Measurements from ENCODE around the gene DDX60. TPM values are rescaled to one million over a fixed set of nuclear protein-coding genes. Genes with fewer than 3 reads are reported as not detected.

DDX60 gene
- polyA plus RNA-seq, 1 of the 3 experiments (the other 2 are of a cell fraction), result 2.7 TPM

DNA sequence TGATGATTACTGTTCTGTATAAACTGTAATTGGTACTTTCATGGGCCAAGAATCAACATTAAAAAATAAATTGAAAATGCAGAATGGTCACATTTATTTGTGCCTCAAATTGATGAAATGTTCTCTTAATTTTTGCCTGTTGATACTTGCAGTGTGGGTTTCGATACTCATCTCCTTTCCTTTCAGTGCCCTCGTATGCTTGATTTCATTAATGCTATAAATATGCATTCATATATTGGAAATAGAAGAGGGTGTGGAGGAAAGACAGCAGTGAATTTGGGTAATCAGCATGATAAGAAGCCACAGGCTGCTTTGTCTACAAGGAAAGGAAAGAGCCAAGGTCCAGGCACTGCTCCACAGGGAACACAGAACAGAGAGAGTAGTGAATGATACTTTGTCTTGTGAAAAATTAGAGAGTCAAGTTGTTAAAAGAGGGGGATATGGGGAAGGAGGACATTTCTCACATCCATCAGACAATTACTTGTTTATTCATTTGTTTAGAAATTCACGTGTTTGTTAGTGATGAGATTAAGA, 1.0 kb upstream of the DDX60 start:
- Histone ChIP-seq H4K20me1 (ENCODE audit: insufficient read depth) (no peaks in the 10 kb centered on the region), H3K9ac (no peak overlapping the region), H3K9me3 (no peaks in the 10 kb centered on the region), H2AFZ (ENCODE audit: low read depth) (peak overlapping the region; percentile 95), H3K4me2 (peak overlapping the region; percentile 86), H3K27ac (ENCODE audit: low read depth in 2 of 2, low read length in 1 of 2) (peak overlapping the region in 1 of 2 experiments; percentile 88; a peak in 1 of 4 replicates), H3K9me2 (no peaks in the 10 kb centered on the region), H3K4me3 (ENCODE audit: low read depth in 2 of 2, low read length in 1 of 2) (peak overlapping the region in 1 of 2 experiments; percentile 86; a peak in 2 of 4 replicates), H3K4me1 (ENCODE audit: control insufficient read depth in 1 of 2, insufficient read depth in 2 of 2, low read depth in 1 of 2, low read length in 1 of 2) (peaks cover 0 to 2% of the 10 kb centered on the region in 2 experiments; a peak in 2 of 4 replicates), H3K27me3 (ENCODE audit: insufficient read depth) (no peaks in the 10 kb centered on the region), H3K36me3 (replicated peaks in 1 of 2; ENCODE audit: control insufficient read depth in 1 of 2, insufficient read depth in 2 of 2, low read length in 1 of 2) (no peaks in the 10 kb centered on the region), H3K79me2 (ENCODE audit: insufficient read depth) (no peaks in the 10 kb centered on the region), H3F3A (replicated peaks; ENCODE audit: insufficient read depth) (no peaks in the 10 kb centered on the region)
- TF ChIP-seq POLR2AphosphoS5 (IDR thresholded peaks at IDR 0.05; ENCODE audit: low read depth, low read length), result no peak
- no peak for TF ChIP-seq EZH2phosphoT487 (IDR thresholded peaks at IDR 0.05; ENCODE audit: borderline replicate concordance, low read depth)
- no peak for TF ChIP-seq RFX5 (IDR thresholded peaks at IDR 0.05; ENCODE audit: low read length)
- no peak for TF ChIP-seq GABPA (IDR thresholded peaks at IDR 0.05; ENCODE audit: low read depth)
- no peak for TF ChIP-seq TCF12 (IDR thresholded peaks at IDR 0.05)
- TF ChIP-seq, protein P1, sequence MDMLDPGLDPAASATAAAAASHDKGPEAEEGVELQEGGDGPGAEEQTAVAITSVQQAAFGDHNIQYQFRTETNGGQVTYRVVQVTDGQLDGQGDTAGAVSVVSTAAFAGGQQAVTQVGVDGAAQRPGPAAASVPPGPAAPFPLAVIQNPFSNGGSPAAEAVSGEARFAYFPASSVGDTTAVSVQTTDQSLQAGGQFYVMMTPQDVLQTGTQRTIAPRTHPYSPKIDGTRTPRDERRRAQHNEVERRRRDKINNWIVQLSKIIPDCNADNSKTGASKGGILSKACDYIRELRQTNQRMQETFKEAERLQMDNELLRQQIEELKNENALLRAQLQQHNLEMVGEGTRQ (IDR thresholded peaks at IDR 0.05; ENCODE audit: borderline replicate concordance, low read depth, low read length), result no peak
- DNase-seq, result no peak
- whole genome bisulfite sequencing (ENCODE audit: low lambda C conversion rate), result 89% methylated on average over 3 of the region's 3 CpGs
- ChIA-PET CTCF (interaction anchor here (1.4 kb wide), 1 partner anchor 50 kb away, joined by 3 read pairs; no protein-coding TSS in a partner anchor), POLR2A (no interaction called here)

DNA sequence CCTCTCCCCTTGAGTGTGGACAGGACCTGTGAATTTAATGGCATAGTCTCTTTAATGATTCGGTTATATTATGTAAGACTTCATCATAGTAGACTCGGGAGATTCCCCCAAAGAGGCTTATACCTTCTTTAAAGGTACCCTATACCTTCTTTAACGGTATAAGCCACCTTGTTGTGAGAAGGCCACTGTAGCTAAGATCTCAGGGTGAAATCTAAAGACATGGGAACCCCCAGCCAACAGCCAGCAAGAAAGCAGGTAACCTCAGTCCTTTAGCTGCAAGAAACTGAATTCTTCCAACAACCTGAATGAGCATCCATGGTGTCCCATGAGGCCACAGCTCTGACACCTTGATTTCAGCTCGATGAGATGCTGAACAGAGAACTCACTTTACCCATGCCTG, 931 bp downstream of the DDX60 start:
- no peaks in the 10 kb centered on the region for H3K36me3 ChIP-seq (replicated peaks in 1 of 2; ENCODE audit: control insufficient read depth in 1 of 2, insufficient read depth in 2 of 2, low read length in 1 of 2)
- H3K9me2 ChIP-seq, result no peaks in the 10 kb centered on the region
- peak overlapping the region; percentile 86 for H3K4me2 ChIP-seq
- H3K4me3 ChIP-seq (ENCODE audit: low read depth in 2 of 2, low read length in 1 of 2), result peak overlapping the region; percentile 86 to 93; a peak in 3 of 4 replicates
- no peaks in the 10 kb centered on the region for H3K27me3 ChIP-seq (ENCODE audit: insufficient read depth)
- H3K4me1 ChIP-seq (ENCODE audit: control insufficient read depth in 1 of 2, insufficient read depth in 2 of 2, low read depth in 1 of 2, low read length in 1 of 2), result peaks cover 0 to 2% of the 10 kb centered on the region in 2 experiments; a peak in 2 of 4 replicates
- POLR2A ChIA-PET, result no interaction called here
- no peaks in the 10 kb centered on the region for H3F3A ChIP-seq (replicated peaks; ENCODE audit: insufficient read depth)
- H3K9me3 ChIP-seq, result no peaks in the 10 kb centered on the region
- peak overlapping the region in 1 of 2 experiments; percentile 88; a peak in 1 of 4 replicates for H3K27ac ChIP-seq (ENCODE audit: low read depth in 2 of 2, low read length in 1 of 2)
- TF ChIP-seq GABPA (IDR thresholded peaks at IDR 0.05; ENCODE audit: low read depth), result no peak
- TF ChIP-seq MEF2A (IDR thresholded peaks at IDR 0.05; ENCODE audit: borderline replicate concordance, low read depth), result no peak
- no peak for TF ChIP-seq EP300 (IDR thresholded peaks at IDR 0.05; ENCODE audit: borderline replicate concordance in 1 of 2, low read depth in 1 of 2, low read length in 1 of 2)
- TF ChIP-seq POLR2AphosphoS5 (IDR thresholded peaks at IDR 0.05; ENCODE audit: low read depth, low read length), result no peak
- no peaks in the 10 kb centered on the region for H3K79me2 ChIP-seq (ENCODE audit: insufficient read depth)
- no peaks in the 10 kb centered on the region for H4K20me1 ChIP-seq (ENCODE audit: insufficient read depth)
- H2AFZ ChIP-seq (ENCODE audit: low read depth), result peak overlapping the region; percentile 95
- CTCF ChIA-PET, result interaction anchor here (1.4 kb wide), 1 partner anchor 11 kb away, joined by 5 read pairs; no protein-coding TSS in a partner anchor
- 76% methylated on average over 4 of the region's 4 CpGs for WGBS (ENCODE audit: low lambda C conversion rate)
- no peak for DNase-seq
- H3K9ac ChIP-seq, result peak overlapping the region; percentile 94; the same call in 1 of the 2 replicates

DNA sequence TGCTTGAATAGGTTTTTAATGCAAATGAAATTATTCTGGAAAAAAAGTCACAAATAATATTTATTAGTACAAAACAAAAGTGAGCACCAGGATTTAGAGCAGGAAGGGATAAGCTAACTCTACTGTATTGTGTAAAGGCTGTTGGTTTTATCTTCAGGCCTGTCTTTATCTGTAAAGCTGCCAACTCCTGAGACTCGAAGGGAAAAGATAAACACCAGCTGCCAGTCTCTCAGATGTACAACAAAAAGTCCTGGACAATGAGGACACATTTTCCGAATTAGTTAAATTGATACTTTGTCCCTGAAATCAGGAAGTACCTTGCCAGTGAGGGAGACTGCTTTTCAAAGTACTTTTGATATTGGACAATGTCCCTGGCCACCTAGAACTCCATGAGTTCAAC, 8.8 kb downstream of the DDX60 start:
- POLR2A ChIA-PET, result no interaction called here

More for the DNA sequence above, 8.8 kb downstream of the DDX60 start:
- H3K4me1 ChIP-seq (ENCODE audit: control insufficient read depth in 1 of 2, insufficient read depth in 2 of 2, low read depth in 1 of 2, low read length in 1 of 2), result peaks cover 0 to 3% of the 10 kb centered on the region in 2 experiments; a peak in 1 of 4 replicates
- no peak overlapping the region for H3K4me3 ChIP-seq (ENCODE audit: low read depth in 2 of 2, low read length in 1 of 2)
- H3K4me2 ChIP-seq, result no peak overlapping the region
- H2AFZ ChIP-seq (ENCODE audit: low read depth), result peak overlapping the region; percentile 17; the same call in 1 of the 2 replicates
- H3K9ac ChIP-seq, result no peak overlapping the region
- H3K27ac ChIP-seq (ENCODE audit: low read depth in 2 of 2, low read length in 1 of 2), result peak overlapping the region in 1 of 2 experiments; percentile 62; a peak in 2 of 4 replicates
- H3K9me3 ChIP-seq, result no peaks in the 10 kb centered on the region
- no peaks in the 10 kb centered on the region for H3K79me2 ChIP-seq (ENCODE audit: insufficient read depth)
- H4K20me1 ChIP-seq (ENCODE audit: insufficient read depth), result no peaks in the 10 kb centered on the region
- no peaks in the 10 kb centered on the region for H3K27me3 ChIP-seq (ENCODE audit: insufficient read depth)
- WGBS (ENCODE audit: low lambda C conversion rate), result 12% methylated on average over 2 of the region's 2 CpGs
- peaks cover 0 to 2% of the 10 kb centered on the region in 2 experiments for H3K36me3 ChIP-seq (replicated peaks in 1 of 2; ENCODE audit: control insufficient read depth in 1 of 2, insufficient read depth in 2 of 2, low read length in 1 of 2)
- H3F3A ChIP-seq (replicated peaks; ENCODE audit: insufficient read depth), result no peaks in the 10 kb centered on the region
- peak; percentile 30 for DNase-seq
- no peak for TF ChIP-seq JUND (IDR thresholded peaks at IDR 0.05)
- peak; percentile 66 for TF ChIP-seq GATA2 (CRISPR knock-in tag; IDR thresholded peaks at IDR 0.05)
- peak in 1 of 2 experiments; percentile 57; a peak in 1 of 4 replicates for TF ChIP-seq EP300 (IDR thresholded peaks at IDR 0.05; ENCODE audit: borderline replicate concordance in 1 of 2, low read depth in 1 of 2, low read length in 1 of 2)
- no peaks in the 10 kb centered on the region for H3K9me2 ChIP-seq
- CTCF ChIA-PET, result no interaction called here
